ENCODE measurements around the gene RPS27A. TPM values are rescaled to one million over a fixed set of nuclear protein-coding genes. Genes with fewer than 3 reads are reported as not detected.

Gene RPS27A
- total RNA-seq, 2 donors from 2014 or later: 756 to 773 TPM

GRCh38 chr2:55228226-55228563 is 4.3 kb upstream of the RPS27A start:
- no peak for TF ChIP-seq CTCF (IDR thresholded peaks at IDR 0.05)
- no peaks in the 10 kb centered on the region for H3K36me3 ChIP-seq
- DNase-seq: no peak
- intact Hi-C loops (cut with DNase I): no loop called here
- H3K9ac ChIP-seq (ENCODE audit: low read depth in 2 of 2, low read length in 2 of 2): no peak overlapping the region
- H3K27ac ChIP-seq: no peak overlapping the region
- no peaks in the 10 kb centered on the region for H3K4me1 ChIP-seq
- no peak overlapping the region for H3K4me3 ChIP-seq
- H3K9me3 ChIP-seq: no peaks in the 10 kb centered on the region
- H3K27me3 ChIP-seq: no peaks in the 10 kb centered on the region

- Histone ChIP-seq H3K27me3 (no peaks in the 10 kb centered on the region), H3K36me3 (no peaks in the 10 kb centered on the region), H3K4me1 (peaks cover 6% of the 10 kb centered on the region), H3K9me3 (no peaks in the 10 kb centered on the region), H3K27ac (no peak overlapping the region), H3K9ac (ENCODE audit: low read depth in 2 of 2, low read length in 2 of 2) (no peak overlapping the region), H3K4me3 (no peak overlapping the region)
- DNase-seq: no peak
- intact Hi-C loops (cut with DNase I): no loop called here
- TF ChIP-seq CTCF (IDR thresholded peaks at IDR 0.05): no peak
Observed at GRCh38 chr2:55229221-55229620, 3.3 kb upstream of the RPS27A start.

DNA sequence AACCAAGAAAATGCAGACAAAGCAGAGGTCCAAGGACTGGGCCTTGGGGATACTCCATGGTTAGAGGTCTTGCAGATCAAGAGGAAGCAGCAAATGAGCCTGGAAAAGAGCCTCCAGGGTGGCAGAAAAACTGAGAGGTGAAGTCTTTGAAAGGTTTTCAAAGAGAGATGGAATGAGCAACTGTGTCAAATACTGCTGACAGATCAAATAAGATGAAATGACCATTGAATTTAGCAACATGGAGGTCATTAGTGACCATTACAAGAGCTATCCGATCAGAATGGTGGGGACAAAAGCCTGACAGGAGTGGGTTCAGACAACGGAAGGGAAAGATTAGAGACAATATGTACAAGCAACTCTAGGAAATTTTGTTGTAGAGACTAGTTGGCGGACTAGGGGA is 1.9 kb upstream of the RPS27A start:
- DNase-seq: no peak
- Histone ChIP-seq H3K27me3 (no peaks in the 10 kb centered on the region), H3K36me3 (no peaks in the 10 kb centered on the region), H3K9ac (ENCODE audit: low read depth in 2 of 2, low read length in 2 of 2) (no peak overlapping the region), H3K9me3 (no peaks in the 10 kb centered on the region), H3K27ac (no peak overlapping the region), H3K4me3 (no peak overlapping the region), H3K4me1 (peaks cover 6% of the 10 kb centered on the region)
- TF ChIP-seq CTCF (IDR thresholded peaks at IDR 0.05): no peak
- intact Hi-C loops (cut with DNase I): loop anchor here (2.0 to 10.0 kb wide), 2 partner anchors 38 to 194 kb away; partner anchors contain the start of gene MTIF2

DNA sequence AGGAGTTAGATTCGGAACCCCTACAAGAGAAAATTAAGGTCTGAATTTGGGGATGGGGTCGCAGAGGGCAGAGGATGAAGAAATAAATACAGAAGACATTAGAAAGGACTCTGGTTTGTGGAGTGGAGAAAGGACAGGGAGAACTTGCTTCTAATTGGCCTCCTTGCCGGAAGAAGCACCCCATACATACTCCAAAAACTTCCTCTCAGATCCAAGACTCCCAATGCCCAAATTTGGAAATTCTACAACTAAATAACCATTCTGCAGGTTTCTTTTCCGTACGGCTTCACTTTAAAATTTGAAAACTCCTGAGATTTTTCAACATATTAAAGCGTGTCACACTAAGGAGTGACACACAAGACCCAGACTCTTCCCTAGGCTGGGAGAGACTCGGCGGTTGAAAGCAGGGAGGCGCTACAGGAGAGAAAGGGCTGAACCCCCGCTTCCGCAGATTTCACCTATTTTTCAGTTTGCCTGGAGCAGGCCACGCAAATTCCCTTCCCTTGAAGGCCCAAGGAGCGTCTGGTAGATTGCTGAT is 873 bp upstream of the RPS27A start:
- peak overlapping the region; percentile 58 to 98 for H3K9ac ChIP-seq (ENCODE audit: low read depth in 2 of 2, low read length in 2 of 2)
- no peak for TF ChIP-seq CTCF (IDR thresholded peaks at IDR 0.05)
- no peaks in the 10 kb centered on the region for H3K36me3 ChIP-seq
- H3K4me1 ChIP-seq: peaks cover 6% of the 10 kb centered on the region
- no peaks in the 10 kb centered on the region for H3K9me3 ChIP-seq
- intact Hi-C loops (cut with DNase I): loop anchor here (2.0 to 10.0 kb wide), 2 partner anchors 37 to 193 kb away; partner anchors contain the start of gene MTIF2
- no peak for DNase-seq
- peak overlapping the region; percentile 83 for H3K4me3 ChIP-seq
- no peaks in the 10 kb centered on the region for H3K27me3 ChIP-seq
- peak overlapping the region; percentile 88 for H3K27ac ChIP-seq

DNA sequence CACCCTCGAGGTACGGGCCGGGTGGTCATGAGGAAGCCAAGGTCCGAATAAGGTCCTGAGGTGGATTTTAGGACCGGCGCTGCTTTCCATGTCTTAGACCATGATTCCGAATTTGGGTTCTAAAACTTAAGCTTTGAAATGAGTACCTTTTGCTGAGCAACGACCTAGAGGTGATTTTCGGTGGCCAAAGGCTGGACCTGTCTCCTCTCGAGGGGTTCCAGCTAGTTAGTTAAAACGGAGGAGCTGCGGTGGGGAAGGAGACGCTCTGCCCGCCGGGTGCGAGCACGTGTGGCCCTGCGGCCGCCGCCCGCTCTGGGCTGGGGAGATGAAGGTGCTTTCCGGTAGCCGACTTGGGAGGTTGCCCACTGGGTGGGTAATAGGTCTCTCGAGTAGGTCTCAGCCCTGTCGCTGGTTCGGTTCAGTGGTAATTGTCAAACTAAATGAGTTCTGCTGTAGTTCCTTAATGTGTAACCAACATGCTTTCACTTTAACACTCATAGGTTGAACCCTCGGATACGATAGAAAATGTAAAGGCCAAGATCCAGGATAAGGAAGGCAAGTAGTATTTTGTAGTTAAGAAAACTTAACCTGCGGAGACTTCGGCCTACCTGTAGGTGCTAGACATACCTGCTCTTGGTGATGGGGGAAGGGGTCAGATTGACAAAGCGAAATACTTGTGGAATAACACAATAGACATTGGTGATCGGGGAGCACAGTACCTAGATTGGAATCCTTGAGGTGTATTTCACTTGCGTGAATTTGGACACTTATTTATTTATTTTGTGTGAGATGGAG is 572 bp downstream of the RPS27A start:
- Histone ChIP-seq H3K27me3 (no peaks in the 10 kb centered on the region), H3K27ac (peak overlapping the region; percentile 88), H3K9me3 (no peaks in the 10 kb centered on the region), H3K4me3 (peak overlapping the region; percentile 83), H3K4me1 (peaks cover 6% of the 10 kb centered on the region), H3K36me3 (no peaks in the 10 kb centered on the region), H3K9ac (ENCODE audit: low read depth in 2 of 2, low read length in 2 of 2) (peak overlapping the region; percentile 82 to 98)
- TF ChIP-seq CTCF (IDR thresholded peaks at IDR 0.05): no peak
- intact Hi-C loops (cut with DNase I): loop anchor here (10.0 kb wide), 1 partner anchor 192 kb away; no protein-coding TSS in a partner anchor
- peak; percentile 41 for DNase-seq
